WTC11 (cell line): ENCODE measurements around the gene LNX1. TPM values are rescaled to one million over a fixed set of nuclear protein-coding genes. Genes with fewer than 3 reads are reported as not detected.

Source experiments
- ATAC-seq: fragments of 200-7000 bp; cut with Tn5 transposase; 2 replicates; pipeline ENCODE4 v1.10.0; 2021; ENCODE audit warnings: mild to moderate bottlenecking, moderate library complexity
- CTCF ChIA-PET: fragments of 300-600 bp; sonication (Branson Sonifier 250); formaldehyde crosslinking; loops from one replicate; lab custom pipeline; 2021; ENCODE audit warnings: antibody characterized with exemption; lab: Charles Lee
- POLR2A ChIA-PET: fragments of 350-600 bp; sonication (Branson Sonifier 250); formaldehyde crosslinking; loops from one replicate; lab custom pipeline; 2021; ENCODE audit warnings: antibody characterized with exemption; lab: Charles Lee
- DNase-seq: peaks from one replicate; pipeline ENCODE4 v3.0.0; 2021; ENCODE audit warnings: low spot score
- H3K27ac Mint-ChIP-seq: 2 replicates; pipeline ENCODE4 v1.8.0; 2021; ENCODE audit warnings: mixed read lengths
- H3K27me3 Mint-ChIP-seq: 2 replicates; pipeline ENCODE4 v1.8.0; 2021; ENCODE audit warnings: low read depth, mild to moderate bottlenecking, moderate library complexity, mixed read lengths
- H3K36me3 Mint-ChIP-seq: 2 replicates; pipeline ENCODE4 v1.8.0; 2021; ENCODE audit warnings: mixed read lengths
- H3K4me1 Mint-ChIP-seq: 2 replicates; pipeline ENCODE4 v1.8.0; 2022; ENCODE audit warnings: mixed read lengths
- H3K4me3 Mint-ChIP-seq: 2 replicates; pipeline ENCODE4 v1.8.0; 2021; ENCODE audit warnings: mild to moderate bottlenecking, moderate library complexity, mixed read lengths
- H3K9me3 Mint-ChIP-seq: 2 replicates; pipeline ENCODE4 v1.8.0; 2021; ENCODE audit warnings: mixed read lengths
- E2F1 ChIP-seq: sonication (generic); formaldehyde crosslinking; IDR thresholded peaks from 2 replicates; pipeline ENCODE4 v1.8.0; 2022; ENCODE audit warnings: mild to moderate bottlenecking, missing genetic modification reagents
- ERG ChIP-seq: fragments of 250-450 bp; sonication (Bioruptor Pico); IDR thresholded peaks from 2 replicates; pipeline ENCODE4 v1.8.0; 2021; ENCODE audit warnings: mild to moderate bottlenecking
- FOXP4 ChIP-seq: sonication (generic); formaldehyde crosslinking; IDR thresholded peaks from 2 replicates; pipeline ENCODE4 v1.8.0; 2022; ENCODE audit warnings: mild to moderate bottlenecking, missing genetic modification reagents
- GABPB1 ChIP-seq: sonication (generic); formaldehyde crosslinking; IDR thresholded peaks from 2 replicates; pipeline ENCODE4 v1.8.1; 2023; ENCODE audit warnings: mild to moderate bottlenecking, missing genetic modification reagents
- GRHL2 ChIP-seq: fragments of 250-450 bp; sonication (Bioruptor Pico); IDR thresholded peaks from 2 replicates; pipeline ENCODE4 v1.8.0; 2022; ENCODE audit warnings: mild to moderate bottlenecking, moderate library complexity; ENCODE audit not compliant: insufficient replicate concordance, severe bottlenecking
- HMGXB4 ChIP-seq: sonication (generic); formaldehyde crosslinking; IDR thresholded peaks from 2 replicates; pipeline ENCODE4 v1.8.1; 2023; ENCODE audit warnings: mild to moderate bottlenecking, moderate library complexity, missing genetic modification reagents
- NFATC4 ChIP-seq: fragments of 250-450 bp; sonication (Bioruptor Pico); IDR thresholded peaks from 2 replicates; pipeline ENCODE4 v1.9.0; 2021; ENCODE audit warnings: mild to moderate bottlenecking
- SMAD3 ChIP-seq: sonication (generic); formaldehyde crosslinking; IDR thresholded peaks from 2 replicates; pipeline ENCODE4 v1.8.0; 2022; ENCODE audit warnings: missing genetic modification reagents, mild to moderate bottlenecking, borderline replicate concordance
- ZNF396 ChIP-seq: fragments of 250-450 bp; sonication (Bioruptor Pico); IDR thresholded peaks from 2 replicates; pipeline ENCODE4 v1.8.0; 2021; ENCODE audit warnings: mild to moderate bottlenecking, moderate library complexity, borderline replicate concordance
- ZNF416 ChIP-seq: fragments of 250-450 bp; sonication (Bioruptor Pico); IDR thresholded peaks from 2 replicates; pipeline ENCODE4 v1.9.0; 2021; ENCODE audit warnings: mild to moderate bottlenecking, inconsistent platforms
- ZNF532 ChIP-seq: fragments of 250-450 bp; sonication (Bioruptor Pico); IDR thresholded peaks from 2 replicates; pipeline ENCODE4 v1.9.0; 2021; ENCODE audit warnings: mild to moderate bottlenecking, borderline replicate concordance
- total RNA-seq: library from RNA; stranded (reverse); gene quantifications from 3 replicates; pipeline ENCODE4 v1.2.3, GENCODE V29; 2021

Gene LNX1
- total RNA-seq, 1 experiment from 2014 or later: 5.9 TPM

- TF ChIP-seq ERG (no peak), GRHL2 (no peak)
- TF ChIP-seq, all 79 proteins: peak for 0
Measured at GRCh38 chr4:53558065-53558801, 33.1 kb downstream of the LNX1 start (continued).

- ATAC-seq (peak; percentile 41), DNase-seq (no peak)
- Mint-ChIP-seq H3K27me3 (no peaks in the 10 kb centered on the region), H3K36me3 (no peaks in the 10 kb centered on the region), H3K4me3 (no peak overlapping the region), H3K9me3 (no peaks in the 10 kb centered on the region), H3K4me1 (peaks cover 22% of the 10 kb centered on the region), H3K27ac (no peak overlapping the region)
- POLR2A ChIA-PET: no interaction called here
- CTCF ChIA-PET: interaction anchor here (0.8 to 2.6 kb wide), 4 partner anchors 11 to 675 kb away, joined by 3 to 8 read pairs (median 4); no protein-coding TSS in a partner anchor
- TF ChIP-seq ERG (no peak), NFATC4 (CRISPR knock-in tag) (no peak), HMGXB4 (CRISPR knock-in tag) (no peak), SMAD3 (CRISPR knock-in tag) (no peak), ZNF416 (CRISPR knock-in tag) (no peak), ZNF532 (CRISPR knock-in tag) (no peak), FOXP4 (CRISPR knock-in tag) (no peak), GABPB1 (CRISPR knock-in tag) (no peak), ZNF396 (no peak), E2F1 (CRISPR knock-in tag) (no peak)
Measured at GRCh38 chr4:53557669-53558064, 33.6 kb downstream of the LNX1 start.
